Measurements from ENCODE around the gene ZPBP2. TPM values are rescaled to one million over a fixed set of nuclear protein-coding genes. Genes with fewer than 3 reads are reported as not detected.

Gene ZPBP2
- total RNA-seq, 4 donors from 2014 or later, result not detected

DNA sequence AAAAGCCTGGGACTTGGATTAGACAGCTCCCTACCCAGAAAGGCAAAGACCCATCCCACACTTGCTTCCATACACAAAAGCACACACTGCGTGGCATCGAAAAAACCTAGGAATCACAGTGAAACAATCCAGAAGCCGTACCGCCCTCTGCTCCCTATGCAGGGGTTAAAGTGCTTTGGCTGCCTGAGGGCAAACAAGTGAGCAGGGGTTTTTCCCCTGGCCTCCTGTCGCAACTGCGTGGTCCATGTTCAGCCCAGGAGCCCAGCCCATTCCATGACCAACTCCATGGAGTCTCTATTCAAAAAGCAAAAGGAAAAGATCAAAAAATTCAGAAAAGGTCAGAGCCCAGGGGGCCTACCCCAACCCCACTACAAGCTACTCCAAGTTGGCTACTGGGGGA, 54.0 kb downstream of the ZPBP2 start:
- DNase-seq (ENCODE audit: low spot score in 2 of 2), result no peak
- WGBS, result 94% methylated on average over 6 of the region's 6 CpGs
- Histone ChIP-seq H3K36me3 (peaks cover 44% of the 10 kb centered on the region), H3K27ac (no peak overlapping the region), H3K4me3 (no peak overlapping the region), H3K9me3 (no peaks in the 10 kb centered on the region), H3K4me1 (peaks cover 30% of the 10 kb centered on the region), H3K27me3 (no peaks in the 10 kb centered on the region)
- TF ChIP-seq EP300 (IDR thresholded peaks at IDR 0.05) (no peak), POLR2A (IDR thresholded peaks at IDR 0.05) (no peak), POLR2AphosphoS5 (IDR thresholded peaks at IDR 0.05) (no peak)
- TF ChIP-seq, protein P1, sequence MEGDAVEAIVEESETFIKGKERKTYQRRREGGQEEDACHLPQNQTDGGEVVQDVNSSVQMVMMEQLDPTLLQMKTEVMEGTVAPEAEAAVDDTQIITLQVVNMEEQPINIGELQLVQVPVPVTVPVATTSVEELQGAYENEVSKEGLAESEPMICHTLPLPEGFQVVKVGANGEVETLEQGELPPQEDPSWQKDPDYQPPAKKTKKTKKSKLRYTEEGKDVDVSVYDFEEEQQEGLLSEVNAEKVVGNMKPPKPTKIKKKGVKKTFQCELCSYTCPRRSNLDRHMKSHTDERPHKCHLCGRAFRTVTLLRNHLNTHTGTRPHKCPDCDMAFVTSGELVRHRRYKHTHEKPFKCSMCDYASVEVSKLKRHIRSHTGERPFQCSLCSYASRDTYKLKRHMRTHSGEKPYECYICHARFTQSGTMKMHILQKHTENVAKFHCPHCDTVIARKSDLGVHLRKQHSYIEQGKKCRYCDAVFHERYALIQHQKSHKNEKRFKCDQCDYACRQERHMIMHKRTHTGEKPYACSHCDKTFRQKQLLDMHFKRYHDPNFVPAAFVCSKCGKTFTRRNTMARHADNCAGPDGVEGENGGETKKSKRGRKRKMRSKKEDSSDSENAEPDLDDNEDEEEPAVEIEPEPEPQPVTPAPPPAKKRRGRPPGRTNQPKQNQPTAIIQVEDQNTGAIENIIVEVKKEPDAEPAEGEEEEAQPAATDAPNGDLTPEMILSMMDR (IDR thresholded peaks at IDR 0.05), result no peak

GRCh38 chr17:39923230-39923629, 55.2 kb downstream of the ZPBP2 start:
- no peak for DNase-seq (ENCODE audit: low spot score in 2 of 2)
- H3K4me1 ChIP-seq, result peaks cover 38% of the 10 kb centered on the region

DNA sequence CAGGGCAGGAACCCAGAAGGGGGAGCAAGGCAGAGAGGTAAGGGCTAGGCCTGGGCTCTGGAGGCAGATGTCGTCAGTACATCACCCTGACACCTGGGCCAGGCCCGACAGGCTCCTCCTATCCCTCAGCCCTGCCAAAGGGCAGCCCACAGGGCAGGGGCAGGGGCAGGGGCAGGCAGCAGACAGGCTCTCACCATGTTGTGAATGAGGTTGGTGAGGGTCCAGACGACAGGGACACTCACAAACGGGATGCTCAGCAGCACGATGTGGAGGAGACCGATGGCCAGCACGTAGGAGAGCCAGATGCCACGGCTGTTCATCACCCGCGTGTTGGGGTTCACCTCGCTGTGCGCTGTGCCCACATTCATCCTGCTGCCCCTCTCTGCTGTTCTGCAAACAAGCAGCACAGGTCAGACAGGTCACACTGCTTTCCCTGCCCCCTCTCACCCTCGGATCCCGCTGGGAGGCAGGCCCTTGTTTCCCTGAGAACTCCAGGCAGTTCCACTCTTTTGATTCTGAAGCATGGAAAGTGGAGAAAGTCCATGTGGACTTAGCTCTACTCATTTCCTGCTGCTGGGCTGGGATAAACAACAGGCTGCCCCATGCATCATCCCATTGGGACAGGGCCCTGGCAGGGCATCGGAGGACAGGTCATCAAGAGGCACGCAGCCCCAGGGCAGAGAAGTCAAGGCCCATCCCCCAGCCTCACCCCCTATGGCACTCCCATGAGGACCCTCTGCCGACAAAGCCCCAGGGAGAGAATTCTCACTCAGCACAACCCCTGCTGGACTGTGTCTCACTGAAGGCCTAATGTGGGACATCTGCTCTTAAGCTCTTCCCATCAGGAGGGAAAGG, 56.1 kb downstream of the ZPBP2 start:
- WGBS, result 68% methylated on average over 12 of the region's 17 CpGs
- no peak for DNase-seq (ENCODE audit: low spot score in 2 of 2)
- no peaks in the 10 kb centered on the region for H3K27me3 ChIP-seq
- TF ChIP-seq, protein P1 (IDR thresholded peaks at IDR 0.05), result no peak
- no peak for TF ChIP-seq EP300 (IDR thresholded peaks at IDR 0.05)
- no peaks in the 10 kb centered on the region for H3K9me3 ChIP-seq
- peaks cover 46% of the 10 kb centered on the region for H3K4me1 ChIP-seq
- H3K4me3 ChIP-seq, result no peak overlapping the region
- H3K36me3 ChIP-seq, result peaks cover 42% of the 10 kb centered on the region
- no peak overlapping the region for H3K27ac ChIP-seq

More at GRCh38 chr17:39923230-39923629, 55.2 kb downstream of the ZPBP2 start:
- Histone ChIP-seq H3K4me3 (no peak overlapping the region), H3K36me3 (peaks cover 44% of the 10 kb centered on the region), H3K27ac (no peak overlapping the region), H3K9me3 (no peaks in the 10 kb centered on the region), H3K27me3 (no peaks in the 10 kb centered on the region)
- 84% methylated on average over 6 of the region's 6 CpGs for WGBS
- TF ChIP-seq POLR2AphosphoS5 (IDR thresholded peaks at IDR 0.05) (no peak), EP300 (IDR thresholded peaks at IDR 0.05) (no peak), POLR2A (IDR thresholded peaks at IDR 0.05) (no peak)
- TF ChIP-seq, protein P1 (IDR thresholded peaks at IDR 0.05), result no peak

DNA sequence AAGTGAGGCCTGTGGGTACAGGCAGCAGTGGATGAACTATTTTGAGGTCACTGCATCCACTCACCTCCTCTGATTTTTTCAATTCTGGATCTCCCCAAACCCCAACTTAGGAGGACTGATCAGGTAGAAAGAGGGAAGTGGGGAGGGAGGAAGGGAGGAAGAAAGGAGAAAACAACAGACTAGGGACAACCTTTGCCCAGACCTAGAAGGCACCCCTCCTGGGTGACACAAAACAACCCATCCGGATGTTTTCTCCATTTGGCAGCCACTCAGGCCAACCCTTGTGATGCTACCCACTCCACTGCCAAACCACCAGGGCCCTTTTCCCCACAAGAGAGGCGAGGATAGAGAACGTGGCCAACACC, 56.7 kb downstream of the ZPBP2 start:
- no peaks in the 10 kb centered on the region for H3K9me3 ChIP-seq
- H3K27me3 ChIP-seq, result no peaks in the 10 kb centered on the region
- no peak overlapping the region for H3K4me3 ChIP-seq
- H3K4me1 ChIP-seq, result peaks cover 52% of the 10 kb centered on the region
- peaks cover 38% of the 10 kb centered on the region for H3K36me3 ChIP-seq
- WGBS, result 66% methylated on average over 3 of the region's 3 CpGs
- H3K27ac ChIP-seq, result no peak overlapping the region
- DNase-seq (ENCODE audit: low spot score in 2 of 2), result no peak
- no peak for TF ChIP-seq EP300 (IDR thresholded peaks at IDR 0.05)
- TF ChIP-seq, protein P1 (IDR thresholded peaks at IDR 0.05), result no peak
- no peak for TF ChIP-seq POLR2AphosphoS5 (IDR thresholded peaks at IDR 0.05)
- no peak for TF ChIP-seq POLR2A (IDR thresholded peaks at IDR 0.05)

- Histone ChIP-seq H3K9me3 (no peaks in the 10 kb centered on the region), H3K36me3 (peaks cover 36% of the 10 kb centered on the region), H3K4me3 (peak overlapping the region; percentile 95), H3K4me1 (peaks cover 54% of the 10 kb centered on the region), H3K27ac (no peak overlapping the region), H3K27me3 (no peaks in the 10 kb centered on the region)
- WGBS, result 69% methylated on average over 11 of the region's 11 CpGs
- TF ChIP-seq POLR2AphosphoS5 (IDR thresholded peaks at IDR 0.05) (no peak), POLR2A (IDR thresholded peaks at IDR 0.05) (no peak), EP300 (IDR thresholded peaks at IDR 0.05) (no peak)
- TF ChIP-seq, protein P1 (IDR thresholded peaks at IDR 0.05), result no peak
- DNase-seq (ENCODE audit: low spot score in 2 of 2), result no peak
These were observed 57.5 kb downstream of the ZPBP2 start for GRCh38 chr17:39925282-39926134.

Measured in suprapubic skin (tissue), 4 donors.